GM12801 (cell line): ENCODE measurements around the gene OSM.

Source experiments
- TF ChIP-seq, protein P1 (sequence below): IDR thresholded peaks from one replicate; pipeline ENCODE4 v1.5.1; 2011; ENCODE audit warnings: control low read depth; ENCODE audit not compliant: insufficient read length; ENCODE audit errors: extremely low read depth

Gene OSM

GRCh38 chr22:30296324-30296723 is 29.7 kb upstream of the OSM start:
- TF ChIP-seq, protein P1, sequence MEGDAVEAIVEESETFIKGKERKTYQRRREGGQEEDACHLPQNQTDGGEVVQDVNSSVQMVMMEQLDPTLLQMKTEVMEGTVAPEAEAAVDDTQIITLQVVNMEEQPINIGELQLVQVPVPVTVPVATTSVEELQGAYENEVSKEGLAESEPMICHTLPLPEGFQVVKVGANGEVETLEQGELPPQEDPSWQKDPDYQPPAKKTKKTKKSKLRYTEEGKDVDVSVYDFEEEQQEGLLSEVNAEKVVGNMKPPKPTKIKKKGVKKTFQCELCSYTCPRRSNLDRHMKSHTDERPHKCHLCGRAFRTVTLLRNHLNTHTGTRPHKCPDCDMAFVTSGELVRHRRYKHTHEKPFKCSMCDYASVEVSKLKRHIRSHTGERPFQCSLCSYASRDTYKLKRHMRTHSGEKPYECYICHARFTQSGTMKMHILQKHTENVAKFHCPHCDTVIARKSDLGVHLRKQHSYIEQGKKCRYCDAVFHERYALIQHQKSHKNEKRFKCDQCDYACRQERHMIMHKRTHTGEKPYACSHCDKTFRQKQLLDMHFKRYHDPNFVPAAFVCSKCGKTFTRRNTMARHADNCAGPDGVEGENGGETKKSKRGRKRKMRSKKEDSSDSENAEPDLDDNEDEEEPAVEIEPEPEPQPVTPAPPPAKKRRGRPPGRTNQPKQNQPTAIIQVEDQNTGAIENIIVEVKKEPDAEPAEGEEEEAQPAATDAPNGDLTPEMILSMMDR, result no peak

- TF ChIP-seq, protein P1, result no peak
These were observed 28.9 kb upstream of the OSM start for GRCh38 chr22:30295576-30295975.

- TF ChIP-seq, protein P1, result no peak
These were observed 28.2 kb upstream of the OSM start for GRCh38 chr22:30294830-30295229.

- TF ChIP-seq, protein P1, result no peak
These were observed 27.4 kb upstream of the OSM start for GRCh38 chr22:30294066-30294465.

DNA sequence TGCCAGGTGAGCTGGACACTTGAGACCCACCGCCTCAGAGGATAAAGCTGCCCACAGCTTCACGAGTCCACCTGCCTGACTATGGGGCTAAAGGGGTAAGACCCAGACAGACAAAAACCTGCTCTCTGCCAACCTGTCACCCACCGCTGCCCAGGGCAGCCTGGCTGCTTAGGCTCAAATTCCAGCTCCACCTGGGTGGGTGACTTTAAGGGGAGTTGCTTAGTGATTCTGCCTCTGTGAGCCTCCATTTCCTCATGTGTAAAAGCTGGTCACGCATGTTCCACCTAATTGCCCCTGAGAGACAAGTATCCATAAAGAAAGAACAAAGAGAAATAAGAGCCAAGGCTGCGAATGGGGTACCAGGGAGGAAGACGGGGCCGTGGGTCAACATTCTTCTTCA is 26.4 kb upstream of the OSM start:
- TF ChIP-seq, protein P1, result no peak

DNA sequence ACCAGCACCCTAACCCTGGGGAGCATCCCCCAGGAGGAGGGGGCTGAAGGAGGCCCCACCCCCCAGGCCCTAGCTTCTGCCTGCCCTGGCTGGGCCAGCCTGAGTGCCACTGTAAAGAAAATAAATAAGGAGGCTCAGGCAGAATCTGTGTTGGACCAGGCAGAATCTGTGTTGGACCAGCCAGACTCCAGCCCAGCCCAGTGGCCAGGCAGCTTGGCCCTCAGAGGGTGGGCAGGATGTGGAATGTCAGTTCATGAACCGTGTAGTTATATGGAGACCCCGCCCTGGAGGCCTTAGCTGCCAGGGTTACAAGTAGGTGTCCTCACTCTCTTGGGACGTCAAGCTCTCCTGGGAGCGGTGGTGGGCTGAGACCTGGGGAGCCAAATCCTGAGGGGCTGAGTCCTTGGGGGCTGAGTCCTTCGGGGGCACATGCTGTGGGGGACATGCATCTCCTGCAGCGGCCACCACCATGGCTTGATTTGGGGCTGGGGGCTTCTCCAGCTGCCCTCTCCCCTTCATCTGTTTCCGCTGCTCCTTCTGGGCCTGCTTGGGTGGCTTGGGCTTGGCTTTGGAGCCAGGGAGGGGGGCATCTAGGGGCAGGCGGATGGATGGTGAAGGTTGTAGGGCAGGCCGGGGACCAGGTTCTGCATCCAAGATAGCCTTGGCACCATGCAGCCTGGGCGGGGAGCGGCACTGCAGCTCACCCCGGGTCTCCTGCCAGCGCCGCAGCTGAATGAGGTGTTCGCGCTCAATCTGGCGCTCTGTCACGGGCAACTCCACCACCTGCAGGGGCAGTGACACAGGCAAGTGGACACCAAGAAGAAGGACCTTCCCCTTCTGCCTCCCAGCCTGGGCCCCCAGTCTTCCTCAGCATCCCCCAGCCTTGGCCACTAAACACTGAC is 25.7 kb upstream of the OSM start:
- TF ChIP-seq, protein P1, result no peak

DNA sequence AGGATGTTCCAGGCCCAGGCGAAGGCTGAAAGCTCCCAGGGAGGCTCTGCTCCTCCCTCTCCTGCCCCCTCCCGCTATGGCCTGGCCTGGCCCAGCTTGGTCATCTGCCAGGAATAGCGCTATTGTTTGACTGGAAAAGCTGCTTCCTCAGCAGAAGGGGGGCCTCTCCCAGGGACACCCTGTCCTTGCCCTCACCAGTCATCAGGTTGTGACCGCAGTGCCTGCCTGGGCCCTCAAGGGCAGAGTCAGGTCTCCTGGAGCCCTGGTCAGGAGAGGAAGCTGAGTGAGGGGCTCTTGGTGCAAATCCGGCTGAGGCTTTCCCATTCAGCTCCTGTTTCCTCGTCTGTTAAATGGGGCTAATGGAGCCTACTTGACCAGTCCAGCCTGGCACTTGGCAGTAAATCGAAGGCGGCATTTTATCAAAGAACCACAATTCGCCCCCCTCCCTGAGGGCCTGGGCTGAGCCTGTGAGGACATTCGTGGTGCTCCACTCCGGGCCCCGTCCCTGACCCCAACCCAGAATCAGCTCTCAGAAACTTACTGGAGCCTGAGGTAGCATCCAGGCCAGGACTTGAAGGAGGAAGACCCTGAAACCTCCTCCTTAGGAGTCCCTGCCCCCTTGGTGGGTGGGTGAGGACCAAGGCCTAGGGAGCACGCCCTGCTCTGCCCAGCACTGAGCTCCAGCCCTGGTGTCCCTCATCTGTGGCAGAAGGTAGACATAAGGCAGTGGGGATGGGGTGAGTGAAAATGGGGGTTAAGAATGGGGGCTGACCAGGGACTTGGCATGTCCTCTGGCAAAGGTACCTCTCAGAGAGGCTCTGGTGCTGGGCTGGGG is 24.6 kb upstream of the OSM start:
- TF ChIP-seq, protein P1, result no peak
